BJ (cell line): Measurements from ENCODE around the gene PEMT. TPM values are rescaled to one million over a fixed set of nuclear protein-coding genes. Genes with fewer than 3 reads are reported as not detected.

Source experiments
- CTCF ChIA-PET: fragments of 350-600 bp; formaldehyde crosslinking; extraction: SDS; loops from one replicate; lab custom pipeline; 2021; ENCODE audit warnings: antibody characterized with exemption, inconsistent platforms; lab: Yijun Ruan, JAX
- POLR2A ChIA-PET: fragments of 300-600 bp; sonication (Branson Sonifier 250); formaldehyde crosslinking; extraction: SDS; loops from one replicate; lab custom pipeline; 2021; ENCODE audit warnings: antibody characterized with exemption; lab: Charles Lee
- DNase-seq: peaks from one replicate; pipeline ENCODE4 v3.0.0-alpha.2; 2011; ENCODE audit warnings: low read depth
- H3K27me3 ChIP-seq: 2 replicates; pipeline ENCODE4 v1.6.0; 2011; ENCODE audit warnings: low read length; ENCODE audit not compliant: control insufficient read depth, insufficient read depth
- H3K36me3 ChIP-seq: 2 replicates; pipeline ENCODE4 v1.5.1; 2011; ENCODE audit warnings: low read length; ENCODE audit not compliant: control insufficient read depth, insufficient read depth
- H3K4me3 ChIP-seq: 2 replicates; pipeline ENCODE4 v1.5.1; 2011; ENCODE audit warnings: low read depth, mild to moderate bottlenecking, control low read depth, low read length
- polyA plus RNA-seq: library from polyadenylated mRNA; depleted of rRNA; stranded (reverse); fragments of >200 nt; gene quantifications from 2 replicates; pipeline ENCODE4 v1.2.3, GENCODE V29; 2011
- TF ChIP-seq, protein P1 (sequence below): IDR thresholded peaks from 2 replicates; pipeline ENCODE4 v1.5.1; 2011; ENCODE audit warnings: low read depth, mild to moderate bottlenecking, control low read depth, inconsistent platforms, low read length, moderate library complexity; ENCODE audit not compliant: insufficient read depth

The PEMT gene
- polyA plus RNA-seq, 1 experiment = 50.7 TPM

DNA sequence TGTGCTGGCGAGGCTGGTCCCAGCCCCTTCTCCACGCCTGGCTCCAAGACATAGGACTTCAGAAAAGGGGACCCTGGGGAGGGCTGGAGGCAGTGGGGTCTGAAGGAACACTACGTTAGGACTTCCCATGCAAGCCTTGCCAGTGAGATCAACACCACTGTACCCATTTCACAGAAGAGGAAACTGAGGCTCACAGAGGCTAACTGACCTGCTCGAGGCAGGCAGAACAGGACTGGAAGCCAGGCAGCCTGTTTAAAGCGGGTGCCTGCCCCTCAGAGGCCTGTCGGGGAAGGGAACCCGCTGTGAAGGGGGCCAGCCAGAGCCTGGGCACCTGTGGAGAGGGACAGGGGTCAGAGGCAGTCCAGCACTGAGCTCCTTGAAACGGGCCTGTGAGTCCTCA, 32.3 kb downstream of the PEMT start:
- CTCF ChIA-PET = no interaction called here
- H3K4me3 ChIP-seq = no peak overlapping the region
- no peaks in the 10 kb centered on the region for H3K36me3 ChIP-seq
- POLR2A ChIA-PET = no interaction called here
- TF ChIP-seq, protein P1, sequence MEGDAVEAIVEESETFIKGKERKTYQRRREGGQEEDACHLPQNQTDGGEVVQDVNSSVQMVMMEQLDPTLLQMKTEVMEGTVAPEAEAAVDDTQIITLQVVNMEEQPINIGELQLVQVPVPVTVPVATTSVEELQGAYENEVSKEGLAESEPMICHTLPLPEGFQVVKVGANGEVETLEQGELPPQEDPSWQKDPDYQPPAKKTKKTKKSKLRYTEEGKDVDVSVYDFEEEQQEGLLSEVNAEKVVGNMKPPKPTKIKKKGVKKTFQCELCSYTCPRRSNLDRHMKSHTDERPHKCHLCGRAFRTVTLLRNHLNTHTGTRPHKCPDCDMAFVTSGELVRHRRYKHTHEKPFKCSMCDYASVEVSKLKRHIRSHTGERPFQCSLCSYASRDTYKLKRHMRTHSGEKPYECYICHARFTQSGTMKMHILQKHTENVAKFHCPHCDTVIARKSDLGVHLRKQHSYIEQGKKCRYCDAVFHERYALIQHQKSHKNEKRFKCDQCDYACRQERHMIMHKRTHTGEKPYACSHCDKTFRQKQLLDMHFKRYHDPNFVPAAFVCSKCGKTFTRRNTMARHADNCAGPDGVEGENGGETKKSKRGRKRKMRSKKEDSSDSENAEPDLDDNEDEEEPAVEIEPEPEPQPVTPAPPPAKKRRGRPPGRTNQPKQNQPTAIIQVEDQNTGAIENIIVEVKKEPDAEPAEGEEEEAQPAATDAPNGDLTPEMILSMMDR = no peak
- DNase-seq = no peak
- H3K27me3 ChIP-seq = no peaks in the 10 kb centered on the region

DNA sequence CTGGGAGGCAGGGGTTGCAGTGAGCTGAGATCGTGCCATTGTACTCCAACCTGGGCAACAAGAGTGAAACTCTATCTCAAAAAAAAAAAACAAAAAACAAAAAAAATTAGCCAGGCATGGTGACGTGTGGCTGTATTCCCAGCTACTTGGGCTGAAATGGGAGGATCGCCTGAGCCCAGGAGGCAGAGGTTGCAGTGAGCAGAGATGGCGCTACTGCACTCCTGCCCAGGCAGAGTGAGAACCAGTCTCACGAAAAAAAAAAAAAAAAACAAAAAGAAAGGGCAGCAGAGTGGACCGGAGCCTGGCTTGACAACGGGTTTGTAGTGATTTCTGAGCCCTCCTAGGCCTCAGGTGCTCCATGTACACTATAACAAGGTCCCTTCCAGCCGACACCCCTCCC, 33.1 kb downstream of the PEMT start:
- CTCF ChIA-PET = interaction anchor here (1.3 to 4.4 kb wide), 2 partner anchors 10 to 61 kb away, joined by 4 to 29 read pairs; no protein-coding TSS in a partner anchor

GRCh38 chr17:17557796-17558195, 33.7 kb downstream of the PEMT start:
- TF ChIP-seq, protein P1 = no peak
- H3K36me3 ChIP-seq = no peaks in the 10 kb centered on the region
- ChIA-PET POLR2A (no interaction called here), CTCF (interaction anchor here (1.3 to 4.4 kb wide), 2 partner anchors 10 to 61 kb away, joined by 4 to 29 read pairs; no protein-coding TSS in a partner anchor)
- no peak for DNase-seq
- no peaks in the 10 kb centered on the region for H3K27me3 ChIP-seq
- no peak overlapping the region for H3K4me3 ChIP-seq

More for the DNA sequence above, 33.1 kb downstream of the PEMT start:
- no peaks in the 10 kb centered on the region for H3K36me3 ChIP-seq
- H3K27me3 ChIP-seq = no peaks in the 10 kb centered on the region
- POLR2A ChIA-PET = no interaction called here
- no peak for DNase-seq
- TF ChIP-seq, protein P1 = no peak
- no peak overlapping the region for H3K4me3 ChIP-seq

GRCh38 chr17:17556671-17557070, 34.8 kb downstream of the PEMT start:
- no peaks in the 10 kb centered on the region for H3K27me3 ChIP-seq
- ChIA-PET CTCF (interaction anchor here (4.4 kb wide), 1 partner anchor 11 kb away, joined by 29 read pairs; no protein-coding TSS in a partner anchor), POLR2A (no interaction called here)
- H3K36me3 ChIP-seq = no peaks in the 10 kb centered on the region
- no peak for DNase-seq
- no peak overlapping the region for H3K4me3 ChIP-seq
- TF ChIP-seq, protein P1 = no peak

DNA sequence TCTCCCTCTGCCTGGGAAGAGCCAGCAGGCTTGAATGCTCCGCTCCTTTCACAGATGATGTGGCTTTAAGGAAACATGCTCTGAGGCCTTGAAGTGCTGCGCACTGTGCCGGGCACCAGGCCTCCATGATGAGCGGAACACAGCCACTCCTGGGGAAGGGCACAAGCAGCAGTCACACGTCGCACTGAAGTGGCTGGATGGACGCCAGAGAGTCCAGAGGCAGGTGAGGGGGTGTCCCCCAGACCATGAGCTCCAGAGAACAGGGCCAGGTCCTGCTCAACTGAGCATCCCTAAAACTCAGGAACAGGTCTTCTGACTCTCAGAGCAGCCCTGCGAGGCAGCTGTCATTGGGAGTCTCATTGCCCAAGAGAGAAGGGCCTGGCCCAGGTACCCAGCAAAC, 35.6 kb downstream of the PEMT start:
- ChIA-PET CTCF (interaction anchor here (4.4 kb wide), 1 partner anchor 12 kb away, joined by 29 read pairs; no protein-coding TSS in a partner anchor), POLR2A (no interaction called here)
- DNase-seq = no peak

More for the DNA sequence above, 35.6 kb downstream of the PEMT start:
- TF ChIP-seq, protein P1 = no peak
- no peaks in the 10 kb centered on the region for H3K36me3 ChIP-seq
- H3K27me3 ChIP-seq = no peaks in the 10 kb centered on the region
- H3K4me3 ChIP-seq = no peak overlapping the region
